ENCODE data around the gene ELP4.

DNA sequence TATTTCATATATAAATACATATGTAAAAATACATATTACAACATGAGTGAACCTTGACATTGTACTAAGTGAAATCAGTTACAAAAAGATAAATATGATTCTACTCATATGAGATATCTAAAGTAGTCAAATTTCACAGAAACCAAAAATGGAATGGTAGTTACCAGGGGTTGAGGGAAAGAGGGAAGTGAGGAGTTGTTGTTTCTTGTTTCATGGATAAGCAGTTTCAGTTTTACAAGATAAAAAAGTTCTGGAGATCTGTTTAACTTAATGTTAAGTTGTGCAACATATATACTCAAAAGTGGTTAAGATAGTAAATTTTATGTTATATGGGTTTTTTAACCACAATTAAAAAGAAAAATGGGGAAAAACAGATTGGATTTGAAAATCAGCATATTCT, 107.7 kb downstream of the ELP4 start:
- TF ChIP-seq, protein P1, sequence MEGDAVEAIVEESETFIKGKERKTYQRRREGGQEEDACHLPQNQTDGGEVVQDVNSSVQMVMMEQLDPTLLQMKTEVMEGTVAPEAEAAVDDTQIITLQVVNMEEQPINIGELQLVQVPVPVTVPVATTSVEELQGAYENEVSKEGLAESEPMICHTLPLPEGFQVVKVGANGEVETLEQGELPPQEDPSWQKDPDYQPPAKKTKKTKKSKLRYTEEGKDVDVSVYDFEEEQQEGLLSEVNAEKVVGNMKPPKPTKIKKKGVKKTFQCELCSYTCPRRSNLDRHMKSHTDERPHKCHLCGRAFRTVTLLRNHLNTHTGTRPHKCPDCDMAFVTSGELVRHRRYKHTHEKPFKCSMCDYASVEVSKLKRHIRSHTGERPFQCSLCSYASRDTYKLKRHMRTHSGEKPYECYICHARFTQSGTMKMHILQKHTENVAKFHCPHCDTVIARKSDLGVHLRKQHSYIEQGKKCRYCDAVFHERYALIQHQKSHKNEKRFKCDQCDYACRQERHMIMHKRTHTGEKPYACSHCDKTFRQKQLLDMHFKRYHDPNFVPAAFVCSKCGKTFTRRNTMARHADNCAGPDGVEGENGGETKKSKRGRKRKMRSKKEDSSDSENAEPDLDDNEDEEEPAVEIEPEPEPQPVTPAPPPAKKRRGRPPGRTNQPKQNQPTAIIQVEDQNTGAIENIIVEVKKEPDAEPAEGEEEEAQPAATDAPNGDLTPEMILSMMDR (IDR thresholded peaks at IDR 0.05; ENCODE audit: insufficient read depth, low read length, poor library complexity, severe bottlenecking), result no peak
- TF ChIP-seq EZH2phosphoT487 (conservative IDR thresholded peaks at IDR 0.05; ENCODE audit: low read length), result no peak

Measured in SU-DHL-6 (cell line).